Suppressor macrophage treated with lipopolysaccharide for 1 hour (primary cell): ENCODE data around the gene STK32C.
A peak's percentile ranks its signal among the peaks of the same experiment; 100 is the strongest.
"Not testable (repeated sequence)": the region's sequence is repeated elsewhere in the genome, so short reads cannot be mapped to it uniquely, and the experiment has no call there.

Experiments
- DNase-seq, 3 donors: peaks; one replicate each; pipeline ENCODE4 v3.0.0-alpha.2; 2020 to 2022

The STK32C gene

DNA sequence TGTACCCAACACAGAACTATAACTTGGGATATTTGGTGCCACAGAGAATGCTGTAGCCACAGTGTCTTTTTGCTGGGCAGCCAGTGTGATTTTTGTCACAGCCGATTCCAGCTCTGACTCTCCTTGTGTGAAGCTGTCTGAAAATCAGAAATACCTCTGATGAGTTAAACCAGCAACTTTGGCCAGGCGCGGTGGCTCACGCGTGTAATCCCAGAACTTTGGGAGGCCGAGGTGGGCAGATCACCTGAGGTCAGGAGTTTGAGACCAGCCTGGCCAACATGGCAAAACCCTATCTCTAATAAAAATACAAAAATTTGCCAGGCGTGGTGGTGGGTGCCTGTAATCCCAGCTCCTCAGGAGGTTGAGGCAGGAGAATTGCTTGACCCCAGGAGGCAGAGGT is 30.1 kb upstream of the STK32C start:
- not testable (repeated sequence) for DNase-seq

DNA sequence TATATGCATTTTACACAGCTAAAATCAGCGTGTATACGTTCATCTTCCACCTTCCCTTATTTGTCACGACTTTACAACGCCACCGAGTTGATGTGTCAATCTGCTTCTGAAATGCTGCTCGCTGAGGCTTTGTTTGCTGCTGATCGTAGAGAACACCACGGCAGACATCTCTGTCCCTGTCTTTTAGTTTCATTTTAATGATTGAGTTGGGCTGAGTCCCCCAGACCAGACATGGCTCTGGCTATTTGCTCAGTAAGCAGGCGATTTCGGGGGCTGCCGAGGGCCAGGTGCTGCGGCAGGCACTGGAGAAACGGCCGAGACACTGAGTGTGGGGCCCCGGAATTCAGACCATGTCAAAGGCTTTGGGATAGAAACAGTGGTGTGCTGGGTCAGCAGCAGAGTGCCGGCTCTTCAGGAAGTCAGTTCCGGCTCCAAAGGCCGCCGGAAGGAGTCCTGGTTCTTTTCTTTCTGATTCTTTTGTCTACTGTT is 29.2 kb upstream of the STK32C start:
- peak; percentile 42 to 50 (median 46) for DNase-seq

DNA sequence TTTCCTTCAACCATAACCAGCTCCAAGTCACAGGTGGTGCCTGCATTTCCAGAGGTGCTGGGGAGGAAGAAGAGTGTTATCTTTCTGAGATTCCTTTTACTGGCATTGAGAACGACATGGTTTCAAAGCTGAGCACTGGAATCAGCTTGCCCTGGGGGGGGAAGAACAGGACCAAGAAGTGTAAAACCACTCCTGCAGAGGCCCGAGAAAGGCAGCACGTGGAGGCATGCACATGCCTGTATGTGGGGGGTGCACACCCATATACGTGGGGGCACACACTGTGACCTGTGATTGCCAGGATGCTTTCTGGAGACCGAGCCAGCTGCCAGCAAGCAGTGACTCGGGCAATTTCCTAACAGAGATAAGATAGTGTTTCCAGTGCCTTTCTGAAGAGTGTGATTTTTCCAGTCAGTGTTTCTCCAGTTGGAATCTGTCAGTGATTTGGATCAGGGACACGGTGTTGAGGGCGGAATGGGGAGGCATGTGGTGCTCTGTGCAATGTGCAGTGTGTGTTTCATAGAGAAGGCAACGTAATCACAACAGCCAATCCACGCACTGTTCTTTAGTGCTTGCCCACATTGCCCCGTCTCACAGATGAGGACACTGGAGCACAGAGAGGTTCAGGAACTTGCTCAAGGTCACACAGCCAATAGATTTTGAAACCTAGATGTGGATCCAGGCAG is 28.5 kb upstream of the STK32C start:
- DNase-seq = no peak

DNA sequence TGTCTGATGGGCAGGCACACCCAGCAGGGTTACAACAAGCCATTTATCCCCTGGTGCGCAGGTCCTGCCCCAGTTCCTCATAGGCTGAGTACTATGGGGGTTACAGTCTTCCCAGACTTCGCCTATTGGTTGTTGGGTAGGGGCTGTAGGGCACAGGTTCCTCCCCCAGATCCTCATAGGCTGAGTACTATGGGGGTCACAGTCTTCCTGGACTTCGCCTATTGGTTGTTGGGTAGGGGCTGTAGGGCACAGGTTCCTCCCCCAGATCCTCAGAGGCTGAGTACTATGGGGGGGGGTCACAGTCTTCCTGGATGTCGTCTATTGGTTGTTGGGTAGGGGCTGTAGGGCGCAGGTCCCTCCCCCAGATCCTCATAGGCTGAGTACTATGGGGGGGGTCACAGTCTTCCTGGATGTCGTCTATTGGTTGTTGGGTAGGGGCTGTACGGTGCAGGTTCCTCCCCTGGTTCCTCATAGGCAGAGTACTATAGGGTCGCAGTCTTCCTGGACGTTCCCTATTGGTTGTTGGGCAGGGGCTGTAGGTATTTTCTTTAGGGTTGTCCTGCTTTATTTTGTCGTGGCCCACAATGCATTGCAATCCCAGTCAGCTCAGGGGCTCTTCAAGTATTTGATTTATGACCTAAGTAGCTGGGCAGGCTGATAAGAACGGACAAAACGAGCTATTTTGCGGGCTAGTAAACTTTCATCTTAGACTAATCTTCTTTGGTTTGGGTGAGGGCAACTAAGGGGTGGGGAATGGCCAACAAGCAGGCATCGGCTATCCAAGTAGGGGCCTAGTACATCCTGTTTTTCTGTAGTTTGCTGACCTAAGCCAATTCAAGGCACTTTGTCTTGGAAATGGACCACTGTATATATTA is 27.7 kb upstream of the STK32C start:
- DNase-seq = peak; percentile 66 to 84 (median 81)

DNA sequence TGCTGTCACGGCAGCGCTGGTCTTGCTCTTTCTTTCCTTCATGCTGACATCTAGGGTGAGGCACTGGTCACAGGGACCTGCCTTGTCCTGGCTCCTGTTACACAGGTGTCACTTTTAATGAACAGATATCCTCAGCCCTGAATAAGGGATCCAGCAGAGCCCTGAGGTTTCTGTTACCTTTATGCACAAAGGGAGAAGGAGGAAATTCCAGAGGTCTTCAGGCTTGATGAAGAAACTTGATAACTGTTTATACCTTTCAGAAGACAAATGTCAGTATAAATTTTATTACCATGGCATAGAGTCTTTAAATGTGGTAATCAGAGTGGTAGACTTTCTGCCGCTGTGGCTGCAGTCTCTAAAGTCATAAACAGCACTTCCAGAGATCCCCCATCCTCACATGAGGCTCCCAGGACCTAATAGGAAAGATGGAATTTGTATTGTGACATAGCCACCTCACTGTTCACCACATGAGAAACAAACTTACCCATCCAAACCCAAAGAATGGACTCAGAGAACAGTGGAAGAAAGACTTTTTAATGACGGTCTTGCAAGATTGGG is 27.0 kb upstream of the STK32C start:
- DNase-seq = no peak

DNA sequence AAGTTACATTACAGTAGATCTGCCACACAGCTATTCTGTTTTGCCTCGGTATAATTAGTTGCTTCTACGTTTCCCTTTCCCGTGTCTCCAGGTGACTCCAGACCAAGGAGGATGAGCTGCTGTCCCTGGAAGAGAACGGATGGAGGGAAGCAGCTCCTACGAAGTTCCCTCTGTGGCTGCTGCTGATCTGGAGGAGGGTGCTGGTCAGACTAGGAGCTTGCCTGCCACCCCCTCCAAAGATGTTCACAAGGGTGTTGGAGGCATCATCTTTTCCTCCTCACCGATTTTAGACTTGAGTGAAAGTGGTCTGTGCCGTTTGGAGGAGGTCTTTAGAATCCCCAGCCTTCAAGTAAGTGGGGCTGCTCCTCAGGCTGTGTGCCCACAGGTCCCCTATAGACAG is 25.6 kb upstream of the STK32C start:
- DNase-seq = no peak

DNA sequence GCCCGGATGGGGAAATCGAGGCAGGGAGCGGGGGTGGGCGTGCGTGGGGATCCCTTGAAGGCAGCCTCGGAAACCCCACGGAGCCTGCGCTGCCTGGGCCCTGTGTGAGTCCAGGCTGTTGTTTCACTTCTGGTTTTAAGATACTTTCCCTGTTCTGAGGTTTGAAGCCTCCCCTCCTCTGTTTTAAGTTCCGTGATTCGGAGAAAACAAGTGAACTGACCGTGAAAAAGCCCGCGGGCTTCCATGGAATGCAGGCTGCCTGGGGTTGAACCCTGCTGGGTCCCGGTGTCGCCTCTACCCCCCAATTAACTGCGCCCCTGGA is 24.6 kb upstream of the STK32C start:
- peak; percentile 81 to 82 (median 82) for DNase-seq

DNA sequence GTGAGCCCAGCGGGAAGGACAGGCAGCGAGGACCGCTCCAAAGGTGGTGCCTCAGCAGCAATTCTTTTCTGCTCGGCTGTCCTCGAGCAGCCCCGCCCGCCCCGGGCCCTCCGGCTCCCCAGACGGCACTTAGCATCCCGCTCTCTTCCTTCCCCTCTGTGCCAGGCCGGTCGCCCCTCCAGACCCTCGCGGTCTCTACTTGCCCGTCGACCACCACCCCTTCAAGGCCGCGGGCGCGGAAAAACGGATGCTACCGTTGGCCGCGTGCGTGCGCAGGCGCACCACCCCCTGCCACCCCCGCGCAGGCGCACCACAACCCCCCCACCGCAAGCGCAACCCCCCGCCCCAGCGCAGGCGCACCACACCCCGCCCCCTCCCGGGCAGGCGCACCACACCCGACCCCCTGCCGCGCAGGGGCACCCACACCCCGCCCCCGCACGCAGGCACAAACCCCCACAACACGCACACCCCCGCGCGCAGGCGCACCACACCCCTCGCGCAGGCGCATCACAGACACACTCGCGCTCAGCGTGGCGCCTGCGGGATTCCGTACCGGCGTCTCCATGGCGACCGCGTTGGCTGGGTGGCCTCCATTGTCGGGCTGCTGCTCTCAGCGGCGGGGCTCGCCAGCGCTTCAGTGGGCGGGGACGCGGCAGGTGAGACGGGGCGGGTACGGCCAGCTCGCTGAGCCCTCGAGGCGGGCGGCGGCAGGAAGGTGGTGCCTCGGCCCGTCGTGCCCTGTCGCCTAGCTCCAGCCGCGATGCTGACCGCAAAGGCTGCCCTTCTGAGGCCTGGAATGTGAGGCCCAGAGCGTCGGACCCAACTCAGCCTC is 24.1 kb upstream of the STK32C start, which contains the start of gene LRRC27:
TSS of gene LRRC27 (plus strand) at position 593 of the 832 bp plus-strand sequence. CDS start 1,332 bp downstream, outside the sequence.
- DNase-seq = peak; percentile 95 to 99 (median 99)

DNA sequence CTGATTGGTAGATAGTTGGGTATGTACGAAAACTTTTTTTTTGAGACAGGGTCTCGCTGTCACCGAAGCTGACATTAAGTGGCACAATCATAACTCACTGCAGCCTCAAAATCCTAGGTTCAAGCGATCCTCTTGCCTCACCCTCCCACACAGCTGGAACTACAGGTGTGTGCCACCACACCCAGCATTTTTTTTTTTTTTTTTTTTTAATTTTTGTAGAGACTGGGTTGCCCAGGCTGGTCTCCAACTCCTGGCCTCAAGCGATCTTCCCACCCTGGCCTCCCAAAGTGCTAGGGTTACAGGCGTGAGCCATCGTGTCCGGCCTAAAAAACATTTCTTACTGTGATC is 22.7 kb upstream of the STK32C start:
- no peak for DNase-seq

DNA sequence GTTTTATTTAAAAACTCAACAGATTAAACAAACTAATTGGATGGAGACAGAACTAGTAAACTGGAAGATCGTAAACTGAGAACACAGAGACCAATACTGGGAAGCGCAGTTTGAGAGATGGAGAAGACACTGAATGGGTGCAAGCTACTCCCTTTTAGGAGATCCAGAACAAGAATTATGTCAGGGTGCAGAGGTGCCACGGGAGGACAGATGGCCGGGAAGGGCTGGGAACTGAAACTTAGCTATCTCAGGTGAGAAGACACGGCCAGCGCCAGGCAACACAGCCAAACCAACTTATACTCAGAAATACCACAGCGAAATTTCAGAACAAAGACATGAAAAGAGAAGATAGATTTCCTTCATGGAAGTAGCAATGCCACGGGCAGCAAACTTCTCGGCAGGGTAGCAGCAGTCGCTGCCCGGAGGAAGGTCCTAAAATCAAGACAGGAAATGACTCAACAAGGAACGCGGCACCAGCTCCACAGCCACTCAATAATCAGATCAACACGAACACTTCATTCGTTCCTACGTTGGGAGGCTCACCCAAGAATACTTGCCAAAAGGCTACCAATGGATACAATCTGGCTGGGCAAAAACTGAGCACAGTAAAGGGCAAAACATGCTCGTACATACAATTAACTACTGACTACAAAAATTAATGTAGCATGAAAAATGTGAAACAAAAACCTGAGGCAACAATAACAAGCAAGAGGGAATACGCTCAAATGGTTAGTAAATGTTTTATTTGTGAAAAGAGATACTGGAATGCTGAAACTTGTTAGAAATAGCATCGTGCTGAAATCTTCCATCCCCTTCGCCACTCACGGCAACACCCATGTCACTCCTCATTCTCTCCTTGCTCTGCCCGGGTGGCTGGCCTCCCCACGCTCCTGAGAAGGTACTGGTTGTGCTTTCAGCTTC is 22.1 kb upstream of the STK32C start:
- DNase-seq = peak; percentile 69 to 74 (median 70)

DNA sequence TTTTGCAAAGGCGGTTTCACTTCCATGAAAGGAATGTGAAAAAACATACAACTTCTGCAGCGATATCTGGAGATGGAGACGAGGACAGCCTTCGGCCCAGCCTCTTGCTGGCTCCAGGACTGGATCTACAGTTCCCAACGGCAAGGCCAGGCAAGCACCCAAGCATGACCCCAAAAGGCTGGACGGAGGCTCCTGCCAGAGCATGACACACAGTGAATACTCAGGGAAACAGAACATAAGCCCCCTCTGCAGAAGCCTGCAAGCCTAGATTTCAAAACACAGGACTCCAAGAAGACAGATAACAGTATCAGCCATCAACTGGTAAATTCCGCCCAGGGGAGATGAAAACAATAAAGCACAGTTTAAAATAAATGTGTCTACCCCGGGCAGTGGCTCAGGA is 21.0 kb upstream of the STK32C start:
- DNase-seq = no peak

DNA sequence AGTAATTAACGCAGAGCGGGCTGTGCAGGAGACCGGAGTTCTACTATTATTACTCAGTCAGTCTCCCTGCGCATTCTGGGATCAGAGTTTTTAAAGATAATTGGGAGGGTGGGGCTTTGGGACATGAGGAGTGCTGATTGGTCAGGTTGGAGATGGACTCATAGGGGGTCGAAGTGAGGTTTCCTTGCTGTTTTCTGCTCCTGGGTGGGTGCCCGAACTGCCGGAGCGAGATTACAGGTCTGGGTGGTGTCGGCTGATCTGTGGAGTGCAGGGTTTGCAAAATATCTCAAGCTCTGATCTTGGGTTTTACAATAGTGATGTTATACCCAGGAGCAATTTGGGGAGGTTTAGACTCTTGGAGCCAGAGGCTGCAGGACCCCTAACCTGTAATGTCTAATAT is 20.4 kb upstream of the STK32C start:
- DNase-seq = no peak

DNA sequence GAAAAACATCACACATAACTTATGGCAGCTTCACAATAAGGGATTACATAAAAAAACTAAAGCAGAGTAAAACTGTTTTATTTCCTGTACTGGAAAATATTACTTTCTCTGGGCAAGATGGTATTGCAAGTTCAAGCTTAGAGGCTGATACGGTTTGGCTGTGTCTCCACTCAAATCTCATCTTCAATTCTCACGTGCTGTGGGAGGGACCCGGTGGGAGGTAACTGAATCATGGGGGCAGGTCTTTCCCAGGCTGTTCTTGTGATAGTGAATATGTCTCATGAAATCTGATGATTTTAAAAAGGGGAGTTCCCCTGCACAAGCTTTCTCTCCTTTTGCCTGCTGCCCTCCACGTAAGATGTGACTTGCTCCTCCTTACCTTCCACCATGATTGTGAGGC is 19.2 kb upstream of the STK32C start:
- peak in 2 of 3 donors; percentile 31 to 36 for DNase-seq

DNA sequence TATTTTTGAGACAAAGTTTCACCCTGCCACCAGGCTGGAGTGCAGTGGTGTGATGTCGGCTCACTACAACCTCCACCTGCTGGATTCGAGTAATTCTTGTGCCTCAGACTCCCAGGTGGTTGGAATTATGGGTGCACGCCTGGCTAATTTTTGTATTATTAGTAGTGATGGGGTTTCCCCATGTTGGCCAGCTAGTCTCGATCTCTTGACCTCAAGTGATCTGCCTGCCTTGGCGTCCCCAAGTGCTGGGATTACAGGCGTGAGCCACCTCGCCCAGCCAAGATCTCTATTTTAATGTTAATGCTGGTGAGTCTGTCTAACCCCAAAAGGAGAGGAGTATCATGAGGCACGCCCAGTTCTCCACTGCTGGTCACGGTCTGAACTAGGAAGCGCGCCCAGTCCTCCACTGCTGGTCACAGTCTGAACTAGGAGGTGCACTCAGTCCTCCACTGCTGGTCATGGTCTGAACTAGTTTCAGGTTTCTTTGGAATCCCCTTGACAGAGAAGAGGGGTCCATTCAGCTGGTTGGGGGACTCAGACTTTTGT is 18.7 kb upstream of the STK32C start:
- no peak for DNase-seq

DNA sequence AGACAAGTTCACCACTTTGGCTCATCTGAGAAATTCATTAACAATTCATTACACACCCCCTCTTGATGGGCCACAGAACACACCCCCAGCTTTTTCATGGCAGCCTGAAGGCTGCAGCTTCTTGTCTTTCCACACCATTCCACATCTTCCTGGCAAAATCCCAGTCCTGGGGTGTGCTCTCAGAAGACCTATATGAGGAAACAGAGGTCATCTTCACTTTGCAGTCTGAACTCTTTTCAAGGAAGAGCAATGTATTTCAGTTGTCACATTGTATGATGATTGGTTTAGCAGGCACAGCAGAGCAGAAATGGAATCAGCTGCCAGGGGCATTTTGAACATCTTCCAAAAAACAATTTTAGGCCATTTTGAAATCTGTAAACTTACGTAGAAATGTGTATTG is 16.4 kb upstream of the STK32C start:
- DNase-seq = no peak

DNA sequence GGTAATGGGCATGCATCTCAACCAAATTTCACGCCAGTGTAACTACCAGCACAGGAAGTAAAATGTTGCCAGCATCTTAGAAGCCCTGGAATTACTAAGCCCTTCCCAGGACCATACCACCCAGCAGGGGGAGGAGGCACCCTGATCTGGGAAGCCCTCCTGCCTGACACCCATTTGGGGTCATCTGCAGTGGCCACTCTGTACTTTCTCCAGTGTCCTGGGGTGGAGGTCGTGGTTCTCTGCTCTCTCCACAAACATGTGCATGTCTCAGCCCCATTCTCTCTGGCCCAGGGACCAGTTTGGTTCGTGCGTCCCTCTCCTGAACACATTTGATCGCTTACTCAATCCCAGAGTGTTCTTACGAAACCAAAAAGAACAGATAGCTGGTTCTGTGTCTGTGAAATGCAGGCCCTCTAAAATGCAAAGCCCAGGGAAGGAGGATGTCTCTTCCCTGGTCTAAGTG is 14.9 kb upstream of the STK32C start:
- DNase-seq = peak; percentile 46 to 55 (median 49)

DNA sequence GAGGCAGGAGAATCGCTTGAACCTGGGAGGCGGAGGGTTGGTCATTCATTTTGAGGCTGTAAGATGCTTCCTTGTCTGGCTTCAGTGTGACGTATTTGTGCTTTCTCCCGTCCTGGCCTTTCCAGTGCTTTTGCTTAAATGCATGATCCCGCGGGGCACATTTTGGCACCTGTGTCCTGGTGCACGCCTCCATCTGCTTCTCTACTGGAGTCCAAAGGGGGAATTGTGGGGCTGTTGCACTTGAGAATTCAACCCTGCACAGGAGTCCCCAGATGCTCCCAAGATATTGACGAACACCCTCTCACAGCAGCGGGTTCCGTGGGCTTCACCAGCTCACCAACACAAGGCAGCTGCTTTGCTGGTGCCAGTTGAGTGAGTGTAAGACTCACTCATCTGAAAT is 14.0 kb upstream of the STK32C start:
- DNase-seq = no peak

DNA sequence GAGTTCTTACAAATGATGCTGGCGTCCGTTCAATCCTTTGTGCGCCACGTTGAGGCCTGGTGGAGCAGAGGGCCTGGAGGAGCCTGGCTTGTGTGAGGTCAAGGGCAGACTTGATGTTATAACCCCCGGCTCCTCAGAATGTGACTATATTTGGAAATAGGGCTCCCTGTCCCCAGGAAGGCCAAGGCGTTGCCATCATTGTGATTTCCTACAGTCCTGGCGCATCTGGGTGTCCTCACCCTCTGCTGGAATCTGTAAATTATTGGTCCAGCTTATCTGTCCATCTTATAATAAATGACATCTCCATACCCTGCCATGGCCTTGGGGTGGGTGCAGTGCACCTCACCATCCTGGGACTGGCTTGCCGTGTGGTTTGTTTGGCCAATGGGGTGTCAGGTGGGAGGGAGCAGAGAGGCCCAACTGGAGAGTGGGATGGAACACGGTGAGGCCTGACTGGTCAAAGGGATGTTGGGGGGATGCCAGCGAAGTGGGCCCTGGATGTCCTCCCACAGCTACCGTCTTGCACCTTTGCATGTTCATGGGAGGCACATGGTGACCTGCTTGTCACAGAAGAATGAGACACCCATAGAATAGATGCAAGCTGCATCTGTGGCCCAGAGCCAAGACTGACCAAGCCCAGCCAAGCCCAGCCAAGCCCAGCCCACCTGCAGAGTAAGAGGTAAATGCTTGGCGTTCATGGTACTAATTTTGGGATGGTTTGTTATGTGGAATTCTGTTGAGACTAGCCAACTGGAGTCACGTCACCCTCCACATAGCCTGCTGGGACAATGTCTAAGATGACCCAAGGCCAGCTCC is 13.1 kb upstream of the STK32C start:
- no peak for DNase-seq

DNA sequence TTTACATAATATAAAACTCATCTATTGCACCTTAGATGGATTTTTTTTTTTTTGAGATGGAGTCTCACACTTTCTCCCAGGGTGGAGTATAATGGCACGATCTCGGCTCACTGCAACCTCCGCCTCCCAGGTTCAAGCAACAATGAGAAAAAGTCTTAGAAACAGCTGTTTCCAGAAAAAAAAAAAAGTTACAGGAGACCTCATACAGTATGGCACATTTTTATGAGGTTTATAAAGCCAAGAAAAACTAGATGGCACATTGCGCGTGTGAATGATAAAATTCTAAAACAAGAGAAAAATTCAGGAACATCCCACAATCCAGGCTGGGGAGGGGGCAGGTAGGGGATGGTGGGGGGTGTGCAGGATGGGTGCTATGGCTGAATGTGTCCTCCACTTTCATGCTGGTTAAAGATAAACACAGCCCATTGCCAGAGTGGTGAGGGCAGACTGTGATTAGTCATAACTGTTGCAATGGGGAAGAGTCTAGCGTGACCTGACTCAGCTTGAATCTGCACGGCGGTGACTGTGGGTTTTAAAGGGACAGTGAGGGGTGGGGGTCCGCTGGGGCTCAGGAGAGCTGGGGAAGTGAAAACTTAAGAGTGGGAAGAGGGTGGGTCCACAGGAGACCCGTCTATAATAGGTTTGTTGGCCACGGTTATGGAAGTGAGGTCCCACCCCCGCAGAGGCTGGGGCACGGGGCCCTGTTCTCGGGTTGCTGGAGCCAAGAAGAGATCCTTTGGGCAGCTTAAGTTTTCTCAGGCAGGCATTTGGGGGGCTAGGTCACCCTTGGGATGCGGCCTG is 12.3 kb upstream of the STK32C start:
- DNase-seq = peak; percentile 82 to 88 (median 87)

DNA sequence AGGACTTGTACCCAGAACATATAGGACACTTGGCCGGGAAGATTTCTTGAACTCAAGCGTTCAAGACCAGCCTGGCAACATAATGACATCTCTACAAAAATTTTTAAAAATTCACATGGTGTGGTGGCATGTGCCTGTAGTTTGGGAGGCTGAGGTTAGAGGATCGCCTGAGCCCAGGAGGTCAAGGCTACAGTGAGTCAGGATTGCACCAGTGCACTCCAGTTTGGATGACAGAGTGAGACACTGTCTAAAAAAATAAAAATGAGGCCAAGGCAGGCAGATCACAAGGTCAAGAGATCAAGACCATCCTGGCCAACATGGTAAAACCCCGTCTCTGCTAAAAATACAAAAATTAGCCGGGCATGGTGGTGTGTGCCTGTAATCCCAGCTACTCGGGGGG is 9.7 kb upstream of the STK32C start:
- not testable (repeated sequence) for DNase-seq
